IPS DF 4.7 (cell line): ENCODE results near the gene PIEZO2.
"Not testable (repeated sequence)": the region's sequence is repeated elsewhere in the genome, so short reads cannot be mapped to it uniquely, and the experiment has no call there.

Source experiments
- DNase-seq: peaks from one replicate; pipeline ENCODE4 v3.0.0-alpha.2; 2013; ENCODE audit warnings: low spot score; ENCODE audit errors: extremely low read depth

Gene PIEZO2

DNA sequence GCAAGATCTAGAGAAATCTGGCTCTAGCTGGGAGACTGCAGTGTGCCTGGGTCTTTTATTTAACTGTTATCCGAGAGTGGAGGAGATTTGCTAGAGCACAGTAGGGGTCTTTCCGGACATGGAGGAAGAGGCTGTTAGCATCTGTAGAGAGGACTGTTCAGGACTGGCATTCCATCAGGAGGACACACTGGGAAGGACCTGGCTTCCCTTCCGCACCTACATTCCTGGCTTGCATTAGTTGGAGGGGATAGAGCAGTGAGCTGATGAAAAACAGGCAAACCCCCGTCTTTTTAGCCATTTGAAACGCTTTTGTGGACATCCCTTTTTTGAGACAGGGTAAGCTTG, 874 bp upstream of the PIEZO2 start:
- DNase-seq = peak; percentile 93

DNA sequence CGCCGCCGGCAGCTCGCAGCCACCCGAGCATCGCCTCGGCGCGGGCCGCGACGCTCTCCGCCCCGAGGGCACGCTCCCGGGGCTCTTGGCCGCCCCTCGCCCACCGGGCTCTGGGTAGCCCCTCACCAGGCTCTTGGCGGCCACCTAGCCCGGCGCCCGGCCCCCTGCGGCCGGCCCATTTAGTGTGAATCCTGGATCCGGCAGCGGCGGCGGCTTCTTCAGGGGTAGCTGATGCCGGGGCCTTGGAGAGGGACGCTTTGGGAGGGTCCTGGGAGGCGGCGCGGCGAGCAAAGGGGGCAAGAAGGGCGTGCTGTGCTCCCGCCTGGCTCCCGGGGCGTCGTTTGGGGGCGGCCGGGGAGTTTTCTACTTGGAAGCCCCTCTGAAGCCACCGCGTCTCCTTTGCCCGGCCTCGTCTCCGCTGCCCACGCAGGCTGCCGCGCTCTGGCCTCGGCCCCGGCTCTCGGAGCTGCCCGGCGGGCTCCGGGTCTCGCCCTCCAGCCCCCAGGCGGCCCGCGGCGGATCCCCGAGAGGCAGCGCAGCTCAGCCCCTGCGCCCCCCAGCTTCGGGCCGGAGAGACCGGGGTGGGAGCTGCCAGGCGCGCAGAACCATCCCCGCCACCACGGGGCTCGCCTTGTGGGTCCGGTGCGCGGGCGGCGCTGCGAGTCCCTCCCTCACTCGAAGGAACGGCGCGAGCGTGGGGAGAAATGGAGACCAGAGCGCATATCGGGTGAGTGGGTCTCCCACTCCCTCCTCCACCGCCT, 509 bp downstream of the PIEZO2 start:
- DNase-seq = no peak

DNA sequence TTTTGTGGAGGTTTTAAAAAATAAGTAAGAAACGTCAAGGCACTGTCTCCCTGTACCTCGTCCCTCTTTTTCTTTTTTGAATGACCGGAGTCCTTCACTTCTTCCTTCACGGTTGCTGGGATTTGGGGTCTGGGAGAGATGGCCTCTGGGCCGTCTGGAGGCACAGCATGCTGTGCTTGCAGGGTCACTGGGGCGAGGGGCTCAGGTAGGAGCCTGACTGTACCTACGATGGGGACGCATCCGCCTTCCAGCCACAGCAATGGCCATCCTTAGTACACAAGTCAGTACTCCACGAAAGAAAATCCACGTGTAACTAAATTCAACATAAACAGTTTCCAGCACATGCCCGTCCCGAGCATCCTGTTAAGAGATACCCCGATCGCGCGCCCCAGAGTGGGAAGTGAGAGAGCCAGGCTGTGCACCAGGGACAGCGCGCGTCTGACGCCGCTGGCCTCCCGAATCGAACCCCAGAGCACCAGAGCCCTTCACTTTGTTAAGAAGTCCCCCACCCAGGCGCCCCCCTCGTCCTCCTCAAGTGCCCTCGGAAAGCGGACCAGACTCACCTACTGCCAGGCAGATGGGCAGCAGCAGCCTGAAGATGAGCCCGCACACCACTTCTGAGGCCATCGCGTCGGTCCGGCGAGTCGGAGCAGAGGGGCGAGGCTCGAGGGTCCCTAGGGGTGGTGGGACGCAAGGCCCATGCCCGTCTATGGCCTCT, 1.2 kb downstream of the PIEZO2 start:
- no peak for DNase-seq

DNA sequence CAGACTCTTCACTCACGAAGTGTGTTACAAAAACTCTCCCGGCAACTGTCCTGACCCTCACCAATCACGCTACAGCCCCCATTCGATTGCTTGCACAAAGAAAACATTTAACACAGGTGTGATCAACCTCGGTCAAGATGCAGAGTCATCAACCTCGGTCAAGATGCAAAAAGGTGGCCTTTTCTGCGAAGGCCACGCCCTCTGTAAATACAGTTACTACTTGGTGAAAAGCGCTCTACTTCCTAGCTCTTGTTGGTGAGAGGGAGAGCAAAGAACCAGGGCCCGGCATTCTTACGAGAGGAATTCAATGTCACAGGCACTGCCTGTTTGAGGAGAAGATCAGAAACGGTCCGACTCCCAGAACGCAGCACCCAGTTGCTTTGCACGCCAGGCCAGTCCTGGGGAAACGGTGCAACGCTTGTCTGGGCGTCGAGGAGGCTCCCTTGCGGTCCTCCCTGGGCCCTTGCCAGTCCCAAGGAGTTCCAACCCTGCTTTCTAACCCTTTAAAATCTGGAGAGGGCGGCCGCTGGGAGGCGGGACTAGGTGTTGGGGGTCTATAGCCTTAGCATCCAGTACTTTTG, 1.9 kb downstream of the PIEZO2 start:
- no peak for DNase-seq

DNA sequence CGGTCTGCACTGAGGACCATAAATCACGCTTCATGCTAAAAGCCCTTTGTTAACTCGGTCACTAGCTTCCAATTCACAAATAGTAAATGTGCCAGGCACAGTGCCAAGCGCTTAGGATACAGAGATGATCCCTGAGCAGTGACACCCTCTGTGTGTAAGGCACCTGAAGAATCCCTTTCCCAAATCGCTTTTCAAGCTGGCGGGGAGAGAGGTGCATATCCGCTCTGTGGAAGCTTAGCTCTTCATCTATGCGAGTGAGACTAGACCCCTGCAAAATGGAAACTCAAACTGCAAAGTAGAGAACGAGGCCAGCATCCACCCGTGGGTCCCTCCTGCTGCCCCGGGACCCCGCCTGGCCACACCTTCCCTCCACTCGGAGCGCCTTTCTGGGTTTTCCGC, 2.4 kb downstream of the PIEZO2 start:
- DNase-seq = no peak

DNA sequence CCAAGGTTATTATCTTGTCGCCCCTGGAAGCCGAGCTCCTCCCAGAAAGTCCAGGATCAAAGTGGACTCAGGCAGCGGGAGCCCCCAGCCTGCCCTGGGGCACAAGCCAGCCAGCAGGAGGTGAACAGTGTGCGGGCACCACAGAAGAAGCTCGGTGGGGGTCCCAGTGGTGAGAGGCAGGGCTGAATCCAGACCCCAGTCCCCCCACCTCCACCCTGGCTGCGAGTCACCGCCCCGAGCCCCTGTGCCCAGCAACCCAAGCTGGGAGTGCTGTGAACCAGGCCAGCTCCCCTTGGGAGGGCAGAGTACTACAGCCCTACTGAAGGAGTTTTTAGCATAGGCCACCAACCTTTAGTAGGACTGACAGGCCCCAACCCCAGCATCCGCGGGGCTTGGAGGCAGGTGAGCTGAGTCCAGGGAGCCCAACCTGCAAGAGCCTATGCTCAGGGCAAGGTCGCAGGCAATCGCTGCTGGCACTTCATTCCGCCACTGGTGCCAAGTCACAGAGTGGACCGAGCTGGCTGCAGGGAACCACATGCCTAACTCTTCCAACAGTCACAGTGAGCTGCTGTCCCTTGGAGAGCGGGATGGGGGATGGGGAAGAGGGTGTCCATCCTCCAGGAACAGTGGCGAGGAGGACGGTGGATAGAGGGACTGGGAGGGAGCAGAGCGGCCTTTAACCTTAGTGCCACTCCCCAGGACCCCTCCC, 3.0 kb downstream of the PIEZO2 start:
- no peak for DNase-seq

DNA sequence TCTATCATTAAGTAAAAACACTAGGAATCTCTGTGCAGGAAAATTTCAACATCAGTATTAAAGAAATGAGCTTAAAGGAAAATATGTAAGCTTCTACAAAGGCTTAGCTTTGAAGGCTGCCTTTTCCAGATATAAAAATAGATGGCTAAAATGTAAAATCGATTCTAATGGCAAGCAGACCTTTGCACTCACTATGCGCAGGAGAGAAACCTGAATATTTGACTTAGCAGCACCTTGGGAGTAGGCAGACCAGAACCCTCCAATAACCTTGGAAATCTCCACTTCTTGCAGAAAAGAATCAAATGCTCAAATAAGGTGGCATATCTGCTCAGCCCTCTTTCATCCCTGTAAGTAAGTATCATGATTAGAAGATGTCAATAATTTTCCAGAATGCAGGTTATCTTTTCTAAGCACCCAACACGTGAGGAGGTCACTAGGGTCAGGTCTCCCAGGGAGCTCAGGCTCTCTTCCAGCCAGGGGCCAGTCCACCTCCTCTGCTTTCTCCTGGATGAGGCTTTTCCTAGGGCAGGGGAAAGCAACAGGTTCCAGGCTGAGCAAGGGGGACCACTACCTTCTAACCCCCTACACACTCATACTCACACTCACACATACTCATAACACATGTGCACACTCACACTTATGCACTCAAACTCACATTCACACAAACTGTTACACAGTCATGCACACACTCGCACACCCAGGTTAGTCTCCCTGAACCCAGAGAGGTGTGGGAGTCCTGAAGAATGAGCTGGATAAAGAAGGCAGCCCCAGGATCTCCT, 3.8 kb downstream of the PIEZO2 start:
- no peak for DNase-seq

DNA sequence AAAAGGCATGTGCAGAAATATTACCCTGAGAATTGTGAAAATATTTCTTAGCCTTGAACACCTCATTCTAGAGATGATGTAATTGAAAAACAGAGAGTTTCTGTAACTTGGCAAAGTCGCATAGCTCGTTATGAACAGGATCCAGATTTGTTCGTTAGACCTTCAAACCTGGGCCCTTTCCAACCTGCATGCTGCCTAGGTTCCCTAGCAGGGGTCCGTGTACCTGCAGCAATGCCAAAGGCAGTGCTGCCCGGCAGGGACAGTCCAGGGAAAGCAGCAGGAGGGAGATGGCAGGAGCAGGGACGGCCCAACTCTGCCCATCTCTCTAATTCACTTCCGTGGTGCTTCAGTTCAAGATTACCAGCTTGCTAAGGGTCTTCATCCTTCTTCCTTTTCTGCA, 12.0 kb downstream of the PIEZO2 start:
- DNase-seq = no peak

DNA sequence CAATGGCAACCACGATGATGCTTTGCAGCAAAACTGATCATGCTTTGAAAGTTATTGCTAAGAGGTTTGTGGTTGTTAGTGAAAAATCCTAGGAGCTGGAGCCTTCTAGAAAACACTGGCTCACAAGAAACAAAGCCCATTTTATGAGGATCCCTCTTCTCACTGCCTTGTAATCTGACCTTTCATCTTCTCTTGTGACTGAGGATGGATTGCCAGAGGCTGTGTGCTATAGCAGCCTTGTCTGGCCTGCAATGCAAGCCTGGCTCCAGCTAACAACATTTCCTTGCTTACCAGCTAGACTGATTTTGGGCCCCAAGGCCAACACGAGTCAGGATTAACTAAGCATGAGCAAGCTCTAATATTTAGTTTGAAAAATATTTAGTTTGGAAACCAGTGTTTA, 13.1 kb downstream of the PIEZO2 start:
- no peak for DNase-seq

DNA sequence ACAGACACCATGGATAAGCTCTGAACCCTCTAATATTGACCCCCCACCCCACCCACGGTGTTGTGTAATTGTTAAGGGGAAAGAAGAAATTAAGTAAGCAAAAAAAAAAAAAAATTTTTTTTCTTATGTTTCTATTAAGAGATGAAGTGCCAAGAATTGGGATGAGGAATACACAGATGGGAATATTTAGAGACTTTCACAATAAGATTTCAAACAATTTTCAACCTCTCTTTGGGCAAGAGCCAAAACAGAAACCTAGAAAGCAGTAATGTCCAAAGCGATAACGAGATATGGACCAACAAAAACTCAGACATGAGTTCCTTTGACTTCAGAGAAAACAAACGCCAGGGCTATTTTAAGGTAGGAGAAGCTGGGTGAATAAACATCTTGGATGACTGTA, 14.4 kb downstream of the PIEZO2 start:
- no peak for DNase-seq

DNA sequence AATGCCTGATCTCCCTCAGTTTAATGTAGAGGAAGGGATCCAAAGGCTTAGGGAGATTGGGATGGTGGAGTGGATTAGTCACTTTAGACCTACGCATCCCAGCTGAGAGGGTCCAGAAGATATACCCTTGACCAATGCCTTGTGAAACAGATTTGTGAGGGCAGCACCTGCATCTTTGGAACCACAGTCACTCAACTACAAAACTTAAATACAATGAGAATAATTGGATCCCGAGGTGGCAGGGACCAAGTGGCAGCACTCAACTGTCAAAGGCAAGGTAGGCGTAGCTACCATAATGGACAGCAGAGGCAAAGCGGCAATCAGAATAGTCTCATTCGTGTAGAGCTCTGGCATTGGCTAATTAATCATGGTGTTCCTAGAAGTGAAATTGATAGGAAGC, 20.3 kb downstream of the PIEZO2 start:
- DNase-seq = not testable (repeated sequence)

DNA sequence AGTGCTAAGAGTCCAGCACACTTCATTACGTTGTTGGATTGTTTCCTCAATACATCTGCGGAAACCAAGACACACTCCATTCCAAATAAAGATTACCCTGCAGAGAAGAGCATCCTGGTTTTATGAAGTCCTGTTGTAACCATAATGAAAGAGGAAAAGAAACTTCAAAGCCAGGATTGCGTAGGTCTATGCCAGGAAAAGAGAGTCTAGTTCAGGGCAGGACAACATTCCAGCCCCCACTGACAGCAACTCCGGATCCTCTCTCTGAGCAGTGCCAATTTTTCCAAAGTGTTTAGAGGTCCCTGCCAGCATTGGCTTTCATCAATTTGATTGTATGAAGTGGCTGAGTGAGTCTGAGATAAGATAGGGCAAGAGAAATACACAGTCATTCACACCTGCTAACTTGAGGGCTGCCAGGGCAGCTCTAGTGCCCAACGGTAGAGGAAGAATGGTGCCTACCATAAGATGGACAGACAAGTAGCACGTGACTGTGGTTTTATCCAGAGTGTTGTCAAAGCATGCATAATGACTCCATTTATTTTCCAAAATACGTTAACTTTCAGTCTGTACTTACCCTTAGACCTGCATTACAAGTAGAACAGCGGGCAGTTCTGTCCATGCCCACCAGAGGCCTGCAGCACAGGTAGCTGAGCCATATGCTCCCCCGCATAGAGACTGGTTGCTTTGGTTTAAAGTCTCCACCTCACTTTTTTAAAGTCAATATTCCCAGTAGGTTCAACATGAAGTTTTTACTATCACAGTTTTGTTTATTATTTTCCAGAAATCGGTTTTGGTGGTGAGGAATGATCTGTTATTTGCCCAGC, 23.7 kb downstream of the PIEZO2 start:
- no peak for DNase-seq

DNA sequence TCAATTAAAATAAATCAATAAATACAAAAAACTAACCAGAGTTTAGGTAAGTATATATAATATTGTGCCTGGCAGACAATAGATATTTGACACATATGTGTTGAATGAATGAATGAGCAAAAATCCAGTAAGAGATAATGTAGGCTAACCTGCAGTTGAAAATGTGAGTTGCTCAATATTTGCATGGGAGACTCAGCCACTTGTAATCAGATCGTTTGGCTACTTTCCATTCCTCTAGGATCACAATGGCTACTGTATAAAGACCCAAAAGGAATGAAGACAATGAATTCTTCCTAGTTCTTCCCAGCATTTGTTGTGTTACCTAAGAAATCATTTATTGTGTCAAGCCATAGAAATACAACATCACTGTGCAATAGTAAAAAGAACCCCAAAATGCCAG, 25.3 kb downstream of the PIEZO2 start:
- DNase-seq = no peak

DNA sequence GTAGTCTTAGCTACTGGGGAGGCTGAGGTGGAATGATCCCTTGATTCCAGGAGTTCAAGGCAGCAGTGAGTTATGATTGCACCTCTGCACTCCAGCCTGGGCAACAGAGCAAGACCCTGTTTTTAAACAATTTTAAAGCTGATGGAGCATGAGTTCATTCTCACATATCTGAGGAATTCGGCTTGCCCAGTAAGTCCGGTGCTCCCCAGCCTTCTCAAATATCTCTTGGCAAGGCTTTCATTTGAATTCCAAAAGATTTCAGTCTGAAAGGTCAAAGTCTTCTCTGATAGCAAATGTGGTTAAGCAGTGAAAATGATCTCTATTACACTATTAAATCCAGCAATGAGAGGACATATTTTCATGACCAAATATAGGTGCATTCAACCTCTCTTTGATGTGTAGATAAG, 27.9 kb downstream of the PIEZO2 start:
- no peak for DNase-seq

DNA sequence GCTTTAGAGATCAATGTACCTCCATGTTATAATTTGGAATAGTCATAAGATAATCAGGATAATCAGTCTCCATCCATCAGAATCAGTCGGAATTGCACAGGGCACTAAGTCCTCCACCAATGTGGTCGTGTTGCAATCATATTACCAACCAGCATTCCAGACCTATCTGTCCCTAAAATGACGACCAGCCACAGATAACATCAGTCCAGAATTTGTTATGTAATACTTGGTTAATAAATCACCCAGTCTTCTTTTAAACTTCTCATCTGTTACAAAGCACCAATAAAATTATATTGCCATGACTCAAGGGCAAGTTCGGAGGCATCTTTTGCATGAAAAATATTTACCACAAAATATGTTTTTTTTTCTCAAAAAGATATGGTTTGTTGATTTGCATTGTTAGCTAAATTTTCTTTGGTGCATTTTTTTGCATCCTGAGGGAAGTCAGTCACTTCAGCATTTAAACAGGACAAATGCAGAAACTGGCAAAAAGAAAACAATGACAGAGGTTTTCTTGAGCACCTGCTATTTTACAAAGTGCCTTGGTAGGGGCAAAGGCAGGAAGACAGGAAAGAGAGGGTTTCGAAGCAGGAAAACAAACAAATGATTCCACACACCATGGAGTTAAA, 29.3 kb downstream of the PIEZO2 start:
- no peak for DNase-seq

DNA sequence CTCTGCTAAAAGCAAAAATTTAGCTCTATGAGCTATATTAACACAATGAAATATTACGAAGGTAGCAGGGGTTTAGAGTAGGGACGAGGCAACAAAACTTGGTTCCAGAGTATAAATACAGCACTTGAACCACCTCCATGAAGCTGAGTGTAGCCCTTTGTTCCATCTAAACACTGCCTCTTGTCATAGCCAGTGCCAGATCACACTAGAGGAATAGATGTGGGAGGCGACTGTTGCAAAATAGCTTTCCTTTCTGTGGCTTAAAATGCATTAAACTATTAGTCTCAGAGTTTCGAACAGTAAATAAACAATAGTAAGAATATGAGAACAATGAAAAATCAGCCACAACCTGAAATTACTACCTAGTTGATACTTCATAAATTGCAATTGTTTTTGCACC, 29.8 kb downstream of the PIEZO2 start:
- no peak for DNase-seq

DNA sequence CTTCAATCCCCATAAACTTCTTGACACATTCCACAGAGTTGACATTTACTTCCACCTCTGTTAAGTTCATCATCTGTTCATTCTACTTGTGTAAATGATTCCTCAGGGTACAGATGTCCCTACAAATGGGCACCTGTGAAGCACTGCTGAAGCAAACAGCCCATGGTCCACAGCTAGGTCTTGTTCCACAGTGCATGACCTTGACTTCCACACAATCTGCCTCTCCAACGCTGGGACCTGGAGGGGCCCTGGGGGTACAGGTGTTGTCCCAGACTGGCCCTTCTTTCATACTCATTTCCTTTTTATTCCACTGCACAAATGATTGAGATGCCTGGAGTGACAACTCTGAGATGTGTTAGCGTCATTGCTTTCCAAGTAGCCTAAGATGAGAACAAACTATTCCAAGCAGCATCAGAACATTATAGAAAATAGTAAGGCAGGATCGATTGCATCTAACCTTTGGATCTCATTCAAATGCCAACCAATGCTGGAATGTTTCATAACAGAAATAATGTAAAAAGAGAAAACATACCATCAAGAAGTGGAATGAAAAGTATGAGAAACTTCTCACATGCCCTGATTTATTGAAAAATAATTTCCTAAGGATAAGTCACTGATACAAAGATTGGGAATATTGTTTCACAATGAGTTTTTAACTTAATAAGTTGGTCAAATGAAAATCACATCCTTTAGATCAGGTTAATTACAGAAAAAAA, 31.2 kb downstream of the PIEZO2 start:
- DNase-seq = no peak

DNA sequence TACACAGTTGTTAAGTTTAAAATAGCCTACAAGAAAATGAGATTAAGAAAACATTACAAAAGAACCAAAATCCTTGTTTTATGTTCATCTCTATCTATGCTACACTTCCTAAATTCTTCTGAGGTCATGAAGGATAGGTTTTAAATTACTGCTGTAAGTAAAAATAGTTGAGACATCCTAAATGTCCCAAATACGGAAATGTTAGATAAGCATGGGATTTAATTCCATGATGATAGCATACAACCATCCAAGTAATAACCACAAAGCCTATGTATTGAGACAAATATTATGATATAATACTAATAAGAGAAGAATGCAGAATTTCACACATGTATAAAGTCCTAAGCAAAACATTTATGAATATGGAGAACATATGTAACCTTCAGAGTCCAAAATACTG, 34.1 kb downstream of the PIEZO2 start:
- DNase-seq = no peak

DNA sequence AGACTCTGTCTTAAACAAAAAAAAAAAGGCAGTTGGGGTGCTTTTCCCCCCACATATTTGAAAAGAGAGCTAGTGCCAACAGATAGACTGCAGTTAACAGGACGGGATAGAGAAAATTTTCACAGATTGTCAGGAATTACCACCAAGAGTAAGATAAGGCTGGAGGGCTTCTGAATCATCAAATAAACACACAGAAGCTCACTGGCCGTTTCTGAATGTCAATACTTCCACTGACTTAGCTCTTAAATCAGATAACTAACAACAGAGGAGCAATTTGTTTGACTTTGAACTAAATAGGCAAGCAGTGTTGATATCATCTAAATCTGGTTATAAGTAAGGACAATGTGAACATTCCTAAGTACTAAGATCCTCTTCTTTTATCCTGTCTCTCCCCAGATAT, 34.7 kb downstream of the PIEZO2 start:
- DNase-seq = no peak
